RWPE2 (cell line): ENCODE results near the gene FRMD4B.

ENCODE experiments used
- ATAC-seq: fragments of 200-7000 bp; cut with Tn5 transposase; 3 replicates; pipeline ENCODE4 v1.9.1; 2021; ENCODE audit warnings: low read depth
- DNase-seq: peaks from one replicate; pipeline ENCODE4 v3.0.0-alpha.2; 2020; ENCODE audit warnings: low spot score
- H3K27ac ChIP-seq: fragments of 450-650 bp; 2 replicates; pipeline ENCODE4 v1.5.1; 2017; ENCODE audit warnings: mild to moderate bottlenecking; ENCODE audit not compliant: poor library complexity, severe bottlenecking
- H3K27me3 ChIP-seq: fragments of 250-450 bp; sonication (Bioruptor Pico); 2 replicates; pipeline ENCODE4 v1.5.1; 2021; ENCODE audit warnings: mild to moderate bottlenecking, moderate library complexity; ENCODE audit not compliant: insufficient read depth, poor library complexity, severe bottlenecking
- H3K36me3 ChIP-seq: fragments of 250-450 bp; sonication (Bioruptor Pico); 2 replicates; pipeline ENCODE4 v1.5.1; 2020; ENCODE audit warnings: low read depth, mild to moderate bottlenecking, moderate library complexity
- H3K4me1 ChIP-seq: fragments of 250-450 bp; sonication (Bioruptor Pico); 2 replicates; pipeline ENCODE4 v1.5.1; 2021; ENCODE audit warnings: mild to moderate bottlenecking, moderate library complexity; ENCODE audit not compliant: insufficient read depth, poor library complexity, severe bottlenecking
- H3K4me3 ChIP-seq: fragments of 250-450 bp; sonication (Bioruptor Pico); 2 replicates; pipeline ENCODE4 v1.5.1; 2021; ENCODE audit warnings: mild to moderate bottlenecking, moderate library complexity; ENCODE audit not compliant: severe bottlenecking
- H3K9me3 ChIP-seq: fragments of 250-450 bp; sonication (Bioruptor Pico); 2 replicates; pipeline ENCODE4 v1.5.1; 2021; ENCODE audit warnings: mild to moderate bottlenecking, moderate library complexity; ENCODE audit not compliant: severe bottlenecking
- CTCF ChIP-seq: fragments of 450-650 bp; IDR thresholded peaks from one replicate; pipeline ENCODE4 v1.5.1; 2017; ENCODE audit warnings: mild to moderate bottlenecking, moderate library complexity; ENCODE audit not compliant: poor library complexity, severe bottlenecking

FRMD4B gene

GRCh38 chr3:69407908-69408307 is 22.0 kb upstream of the FRMD4B start:
- Histone ChIP-seq H3K27me3 (no peaks in the 10 kb centered on the region), H3K9me3 (no peaks in the 10 kb centered on the region)

GRCh38 chr3:69406163-69406562 is 20.3 kb upstream of the FRMD4B start:
- no peaks in the 10 kb centered on the region for H3K9me3 ChIP-seq
- TF ChIP-seq CTCF = no peak
- peaks cover 22% of the 10 kb centered on the region for H3K4me1 ChIP-seq
- H3K4me3 ChIP-seq = no peak overlapping the region
- no peaks in the 10 kb centered on the region for H3K27me3 ChIP-seq
- no peak for DNase-seq
- no peak overlapping the region for H3K27ac ChIP-seq
- no peak for ATAC-seq
- H3K36me3 ChIP-seq = peaks cover 32% of the 10 kb centered on the region

More at GRCh38 chr3:69407908-69408307, 22.0 kb upstream of the FRMD4B start:
- Histone ChIP-seq H3K36me3 (peaks cover 32% of the 10 kb centered on the region), H3K4me3 (no peak overlapping the region), H3K4me1 (peaks cover 35% of the 10 kb centered on the region), H3K27ac (no peak overlapping the region)
- TF ChIP-seq CTCF = no peak
- DNase-seq (no peak), ATAC-seq (no peak)

GRCh38 chr3:69405067-69405466 is 19.2 kb upstream of the FRMD4B start:
- H3K27ac ChIP-seq = no peak overlapping the region
- no peaks in the 10 kb centered on the region for H3K9me3 ChIP-seq
- no peak for DNase-seq
- H3K4me3 ChIP-seq = no peak overlapping the region
- no peaks in the 10 kb centered on the region for H3K27me3 ChIP-seq
- H3K4me1 ChIP-seq = peaks cover 11% of the 10 kb centered on the region
- TF ChIP-seq CTCF = no peak
- H3K36me3 ChIP-seq = peaks cover 40% of the 10 kb centered on the region
- no peak for ATAC-seq

- Histone ChIP-seq H3K36me3 (peaks cover 32% of the 10 kb centered on the region), H3K27me3 (no peaks in the 10 kb centered on the region), H3K27ac (no peak overlapping the region), H3K4me1 (peaks cover 5% of the 10 kb centered on the region), H3K9me3 (no peaks in the 10 kb centered on the region), H3K4me3 (no peak overlapping the region)
- TF ChIP-seq CTCF = no peak
- no peak for ATAC-seq
- DNase-seq = no peak
These were observed 17.6 kb upstream of the FRMD4B start for GRCh38 chr3:69403454-69403853.

GRCh38 chr3:69400683-69401082 is 14.8 kb upstream of the FRMD4B start:
- no peak overlapping the region for H3K27ac ChIP-seq
- H3K4me3 ChIP-seq = no peak overlapping the region
- no peak for ATAC-seq
- H3K9me3 ChIP-seq = no peaks in the 10 kb centered on the region
- H3K36me3 ChIP-seq = peaks cover 23% of the 10 kb centered on the region
- H3K4me1 ChIP-seq = peaks cover 5% of the 10 kb centered on the region
- no peak for TF ChIP-seq CTCF
- H3K27me3 ChIP-seq = no peaks in the 10 kb centered on the region
- no peak for DNase-seq
